HCT116 (cell line): ENCODE data around the gene DENND5A. TPM values are rescaled to one million over a fixed set of nuclear protein-coding genes. Genes with fewer than 3 reads are reported as not detected.

Experiments used
- ATAC-seq: fragments of 200-7000 bp; cut with Tn5 transposase; 2 replicates; pipeline ENCODE4 v1.9.1; 2020; ENCODE audit warnings: mild to moderate bottlenecking, moderate library complexity
- BruUV-seq: library from RNA; stranded (reverse); fragments of 400-500 nt; replicated peaks from 2 replicates; lab custom pipeline; 2021; lab: Mats Ljungman, UMichigan
- CTCF ChIA-PET: fragments of 300-600 bp; sonication (Branson Sonifier 250); formaldehyde crosslinking; loops from one replicate; lab custom pipeline; 2021; ENCODE audit warnings: antibody characterized with exemption; lab: Charles Lee
- POLR2A ChIA-PET: fragments of 300-600, 350-600 bp; sonication (Branson Sonifier 250); formaldehyde crosslinking; loops from one replicate; lab custom pipeline; 2021; ENCODE audit warnings: antibody characterized with exemption; lab: Charles Lee
- RAD21 ChIA-PET, 2 experiments: fragments of 300-600 bp; sonication (Branson Sonifier 250); formaldehyde crosslinking; loops; one replicate each; lab custom pipeline; 2023; ENCODE audit warnings: low total read pairs in 2 of 2; ENCODE audit not compliant: uncharacterized antibody in 2 of 2, unreplicated experiment in 2 of 2, low non-redundant PET in 1 of 2; lab: Charles Lee
- DNase-seq: peaks from one replicate; pipeline ENCODE4 v3.0.0-alpha.2; 2010; ENCODE audit warnings: low read depth, low spot score
- H2AFZ ChIP-seq: fragments of 200-600 bp; shearing (Covaris generic), sonication (generic); 2 replicates; pipeline ENCODE4 v1.6.1; 2017; ENCODE audit warnings: low read depth, mixed run types, mixed read lengths, antibody characterized with exemption, low read length; ENCODE audit not compliant: poor library complexity, severe bottlenecking
- H3K27ac ChIP-seq: 2 replicates; pipeline ENCODE4 v1.5.1; 2012; ENCODE audit warnings: low read depth, low read length
- H3K27me3 ChIP-seq: fragments of 200-600 bp; sonication (generic); 2 replicates; pipeline ENCODE4 v1.6.1; 2016; ENCODE audit warnings: mixed run types, low read length, mixed read lengths; ENCODE audit not compliant: insufficient read depth
- H3K36me3 ChIP-seq, 2 experiments: fragments of 200-500 bp in 1 of 2; fragments of 200-600 bp in 1 of 2; sonication (Bioruptor generic) in 1 of 2; sonication (generic) in 1 of 2; 2 replicates each; pipeline versions ENCODE4 v1.5.1 to v1.6.1; 2014 to 2016; ENCODE audit warnings: low read length in 2 of 2, inconsistent platforms in 1 of 2, mixed read lengths in 1 of 2, mixed run types in 1 of 2; ENCODE audit not compliant: insufficient read depth in 2 of 2, control insufficient read depth in 1 of 2
- H3K4me1 ChIP-seq, 2 experiments: fragments of 200-600 bp in 1 of 2; sonication (generic) in 1 of 2; 2 replicates each; pipeline versions ENCODE4 v1.5.1 to v1.6.1; 2012 to 2017; ENCODE audit warnings: low read length in 2 of 2, inconsistent platforms in 1 of 2, mild to moderate bottlenecking in 1 of 2, mixed read lengths in 1 of 2, mixed run types in 1 of 2, moderate library complexity in 1 of 2; ENCODE audit not compliant: insufficient read depth in 2 of 2, control insufficient read depth in 1 of 2
- H3K4me2 ChIP-seq: fragments of 200-600 bp; sonication (generic); 2 replicates; pipeline ENCODE4 v1.6.1; 2017; ENCODE audit warnings: mixed run types, low read length, mixed read lengths
- H3K4me3 ChIP-seq, 2 experiments: fragments of 200-600 bp in 1 of 2; sonication (generic) in 1 of 2; replicated peaks in 1 of 2; 2 replicates each; pipeline ENCODE4 v1.5.1; 2011 to 2016; ENCODE audit warnings: low read length in 2 of 2, control low read depth in 1 of 2, low read depth in 1 of 2, mild to moderate bottlenecking in 1 of 2, mixed read lengths in 1 of 2, mixed run types in 1 of 2
- H3K79me2 ChIP-seq: fragments of 200-600 bp; sonication (generic); 2 replicates; pipeline ENCODE4 v1.6.1; 2017; ENCODE audit warnings: mild to moderate bottlenecking, mixed run types, low read length, moderate library complexity, mixed read lengths; ENCODE audit not compliant: insufficient read depth
- H3K9ac ChIP-seq: fragments of 200-600 bp; sonication (generic); 2 replicates; pipeline ENCODE4 v1.6.1; 2016; ENCODE audit warnings: low read length, mixed read lengths
- H3K9me2 ChIP-seq: fragments of 200-600 bp; sonication (generic), shearing (Covaris generic); 2 replicates; pipeline ENCODE4 v1.6.1; 2017; ENCODE audit warnings: mixed run types, mild to moderate bottlenecking, moderate library complexity; ENCODE audit not compliant: insufficient read depth
- H3K9me3 ChIP-seq, 2 experiments: fragments of 200-500 bp in 1 of 2; fragments of 200-600 bp in 1 of 2; sonication (Bioruptor generic) in 1 of 2; sonication (generic) in 1 of 2; 2 replicates each; pipeline ENCODE4 v1.6.1; 2014 to 2017; ENCODE audit warnings: low read length in 2 of 2, mixed read lengths in 2 of 2, inconsistent platforms in 1 of 2, low read depth in 1 of 2, mild to moderate bottlenecking in 1 of 2, mixed run types in 1 of 2, moderate library complexity in 1 of 2; ENCODE audit not compliant: control insufficient read depth in 1 of 2, insufficient read depth in 1 of 2
- H4K20me1 ChIP-seq: fragments of 200-600 bp; sonication (generic), shearing (Covaris generic); 2 replicates; pipeline ENCODE4 v1.6.1; 2017; ENCODE audit warnings: mixed run types, mild to moderate bottlenecking, moderate library complexity; ENCODE audit not compliant: insufficient read depth
- CEBPB ChIP-seq: IDR thresholded peaks from 2 replicates; pipeline ENCODE4 v1.6.1; 2012; ENCODE audit warnings: low read depth
- EGR1 ChIP-seq: IDR thresholded peaks from 2 replicates; pipeline ENCODE4 v1.6.1; 2012; ENCODE audit warnings: low read depth
- EZH2phosphoT487 ChIP-seq: fragments of 200-600 bp; IDR thresholded peaks from 2 replicates; pipeline ENCODE4 v1.6.1; 2018; ENCODE audit warnings: antibody characterized with exemption, borderline replicate concordance
- FOSL1 ChIP-seq: IDR thresholded peaks from 2 replicates; pipeline ENCODE4 v1.6.1; 2012; ENCODE audit warnings: low read depth
- POLR2A ChIP-seq: IDR thresholded peaks from 2 replicates; pipeline ENCODE4 v1.7.0; 2011; ENCODE audit warnings: borderline replicate concordance; ENCODE audit not compliant: insufficient read depth, insufficient read length; ENCODE audit errors: extremely low read depth
- POLR2AphosphoS5 ChIP-seq: IDR thresholded peaks from 2 replicates; pipeline ENCODE4 v1.6.1; 2011; ENCODE audit warnings: mild to moderate bottlenecking, low read depth, low read length, moderate library complexity
- RAD21 ChIP-seq: IDR thresholded peaks from 2 replicates; pipeline ENCODE4 v1.6.1; 2012; ENCODE audit warnings: low read depth, mild to moderate bottlenecking
- TCF7L2 ChIP-seq: IDR thresholded peaks from 2 replicates; pipeline ENCODE4 v1.7.0; 2011; ENCODE audit warnings: borderline replicate concordance, inconsistent platforms; ENCODE audit not compliant: insufficient read depth, insufficient read length; ENCODE audit errors: extremely low read depth
- YY1 ChIP-seq: IDR thresholded peaks from 2 replicates; pipeline ENCODE4 v1.6.1; 2011; ENCODE audit warnings: low read length, low read depth, moderate library complexity, mild to moderate bottlenecking; ENCODE audit not compliant: insufficient replicate concordance; ENCODE audit errors: extremely low read depth
- ZNF274 ChIP-seq: fragments of 200-500 bp; sonication (Bioruptor generic); IDR thresholded peaks from 2 replicates; pipeline ENCODE4 v1.6.1; 2014; ENCODE audit warnings: mild to moderate bottlenecking, low read depth, low read length, inconsistent platforms
- intact Hi-C: fragments of 100-400 bp; cut with micrococcal nuclease; formaldehyde crosslinking; loops from 2 replicates; pipeline ENCODE4 v1.10.0; 2022
- total RNA-seq: library from RNA; stranded (reverse); gene quantifications from one replicate; pipeline ENCODE4 v1.2.1, GENCODE V29; 2021; ENCODE audit not compliant: unreplicated experiment

DENND5A gene
- total RNA-seq, 1 experiment from 2014 or later = 48.6 TPM

DNA sequence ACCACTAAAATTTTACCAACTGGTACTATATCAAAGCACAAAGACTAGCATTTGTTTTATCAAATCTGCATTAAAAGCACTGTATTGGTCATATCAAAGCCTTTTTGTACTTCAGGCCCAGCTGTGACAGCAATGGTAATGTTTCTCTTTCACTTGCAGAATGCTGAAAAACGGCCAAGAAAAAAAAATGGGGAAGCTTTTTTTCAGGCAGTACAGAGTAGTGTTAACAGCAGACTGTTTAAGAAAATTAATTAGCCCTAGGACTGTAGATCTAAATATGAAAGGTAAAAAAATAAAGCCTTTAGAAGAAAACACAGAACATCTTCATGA lies 33.3 kb downstream of the DENND5A start:
- no peaks in the 10 kb centered on the region for H3K9me3 ChIP-seq
- CTCF ChIA-PET = no interaction called here
- no peaks in the 10 kb centered on the region for H3K36me3 ChIP-seq
- peaks cover 0 to 24% of the 10 kb centered on the region in 2 experiments; a peak in 2 of 4 replicates for H3K4me1 ChIP-seq
- TF ChIP-seq TCF7L2 (no peak), FOSL1 (no peak), YY1 (no peak), POLR2AphosphoS5 (no peak), RAD21 (no peak), ZNF274 (no peak)
- TF ChIP-seq, all 23 proteins: peak for 0
- POLR2A ChIA-PET = no interaction called here
- BruUV-seq = no TSS peak
- Histone ChIP-seq H3K9ac (no peak overlapping the region), H4K20me1 (no peaks in the 10 kb centered on the region), H3K4me2 (no peak overlapping the region), H3K27ac (no peak overlapping the region), H3K79me2 (peaks cover 89% of the 10 kb centered on the region), H3K4me3 (no peak overlapping the region), H3K9me2 (no peaks in the 10 kb centered on the region), H2AFZ (no peak overlapping the region), H3K27me3 (no peaks in the 10 kb centered on the region)
- DNase-seq (no peak), ATAC-seq (no peak)
- RAD21 ChIA-PET = no interaction called here
- intact Hi-C loops = no loop called here

DNA sequence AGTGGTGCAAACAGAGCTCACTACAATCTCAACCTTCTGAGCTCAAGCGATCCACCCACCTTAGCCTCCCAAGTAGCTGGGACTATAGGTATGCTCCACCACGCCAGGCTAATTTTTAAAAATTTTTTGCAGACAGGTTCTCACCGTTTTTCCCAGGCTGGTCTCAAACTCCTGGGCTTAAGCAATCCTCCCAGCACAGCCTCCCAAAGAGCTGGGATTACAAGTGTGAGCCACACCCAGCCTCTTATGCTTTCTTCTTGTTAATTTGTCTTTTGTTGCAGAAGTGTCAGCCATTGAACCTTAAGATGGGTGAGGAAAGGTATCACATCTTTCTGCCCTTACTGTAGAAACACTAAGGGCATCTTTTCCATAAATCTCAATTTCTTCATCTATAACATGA lies 34.9 kb downstream of the DENND5A start:
- TF ChIP-seq RAD21 (no peak), EZH2phosphoT487 (no peak), POLR2A (no peak), EGR1 (no peak), CEBPB (no peak), YY1 (no peak)
- TF ChIP-seq, all 23 proteins: peak for 0
- ATAC-seq (no peak), DNase-seq (no peak)
- RAD21 ChIA-PET = no interaction called here
- no peaks in the 10 kb centered on the region for H3K9me2 ChIP-seq
- no peak overlapping the region for H3K27ac ChIP-seq
- H3K36me3 ChIP-seq = no peaks in the 10 kb centered on the region
- POLR2A ChIA-PET = no interaction called here
- no peak overlapping the region for H2AFZ ChIP-seq
- H3K9ac ChIP-seq = no peak overlapping the region
- CTCF ChIA-PET = no interaction called here
- H3K4me2 ChIP-seq = no peak overlapping the region
- no peaks in the 10 kb centered on the region for H3K9me3 ChIP-seq
- no TSS peak for BruUV-seq
- peaks cover 91% of the 10 kb centered on the region for H3K79me2 ChIP-seq
- H3K27me3 ChIP-seq = no peaks in the 10 kb centered on the region
- H3K4me3 ChIP-seq = no peak overlapping the region
- peaks cover 0 to 29% of the 10 kb centered on the region in 2 experiments; a peak in 2 of 4 replicates for H3K4me1 ChIP-seq
- intact Hi-C loops = no loop called here
- 0 out of 2 replicates have a peak, but pooled peaks cover 6% of the 10 kb centered on the region for H4K20me1 ChIP-seq
